ENCODE data around the gene TOMM7. TPM values are rescaled to one million over a fixed set of nuclear protein-coding genes. Genes with fewer than 3 reads are reported as not detected.
"Not testable (repeated sequence)": the region's sequence is repeated elsewhere in the genome, so short reads cannot be mapped to it uniquely, and the experiment has no call there.

TOMM7 gene
- total RNA-seq, 1 donor from 2014 or later = 318 TPM

DNA sequence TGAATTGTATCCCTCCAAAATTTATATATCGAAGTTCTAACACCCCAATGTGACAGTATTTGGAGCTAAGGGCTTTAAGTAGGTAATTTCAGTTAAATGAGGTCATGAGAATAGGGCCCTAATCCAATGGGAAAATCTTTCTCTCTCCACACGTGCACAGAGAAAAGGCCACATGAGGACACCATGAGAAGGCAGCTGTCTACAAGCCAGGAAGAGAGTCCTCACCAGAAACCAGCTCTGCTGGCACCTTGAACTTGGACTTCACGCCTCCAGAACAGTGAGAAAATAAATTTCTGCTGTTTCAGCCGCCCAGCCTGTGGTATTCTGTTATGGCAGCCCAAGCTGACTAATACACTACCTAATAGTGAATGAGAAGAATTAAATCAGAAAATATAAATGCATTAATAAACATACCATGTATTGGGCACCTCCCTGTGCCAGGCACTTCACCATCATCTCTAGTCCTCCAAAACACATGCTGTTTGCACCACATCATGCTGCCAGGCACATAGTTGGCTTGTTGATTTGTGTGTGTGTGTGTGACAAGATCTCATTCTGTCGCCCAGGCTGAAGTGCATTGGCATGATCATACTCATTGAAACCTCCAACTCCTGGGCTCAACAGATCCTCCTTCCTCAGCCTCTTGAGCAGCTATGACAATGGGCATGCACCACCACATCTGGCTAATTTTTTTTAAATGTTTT is 9.1 kb upstream of the TOMM7 start:
- intact Hi-C loops (cut with DNase I) = no loop called here
- no peak for DNase-seq (ENCODE audit: low spot score)

DNA sequence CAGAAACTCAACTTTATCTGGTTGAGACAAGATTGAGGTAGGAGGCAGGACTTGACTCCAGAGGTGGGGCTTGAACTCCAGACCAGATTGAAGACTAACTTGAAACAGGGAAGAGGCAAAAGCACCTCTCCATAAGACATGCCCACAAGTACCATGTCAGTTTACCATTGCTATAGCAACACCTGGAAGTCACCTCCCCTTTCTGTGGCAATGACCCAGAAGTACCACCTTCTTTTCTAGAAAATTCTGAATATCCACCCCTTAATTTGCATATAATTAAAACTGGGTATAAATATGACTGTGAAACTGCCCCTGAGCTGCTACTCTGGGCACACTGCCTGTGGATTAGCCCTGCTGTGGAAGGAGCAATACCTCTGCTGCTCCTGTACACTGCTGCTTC is 4.9 kb upstream of the TOMM7 start:
- intact Hi-C loops (cut with DNase I) = no loop called here
- no peak for DNase-seq (ENCODE audit: low spot score)

GRCh38 chr7:22826593-22826992 is 3.9 kb upstream of the TOMM7 start:
- no peak for DNase-seq (ENCODE audit: low spot score)
- intact Hi-C loops (cut with DNase I) = no loop called here

GRCh38 chr7:22824760-22825159 is 2.1 kb upstream of the TOMM7 start:
- intact Hi-C loops (cut with DNase I) = loop anchor here (5.0 kb wide), 1 partner anchor 88 kb away; no protein-coding TSS in a partner anchor
- no peak for DNase-seq (ENCODE audit: low spot score)

GRCh38 chr7:22823142-22823497 is 471 bp upstream of the TOMM7 start:
- intact Hi-C loops (cut with DNase I) = loop anchor here (2.0 to 5.0 kb wide), 2 partner anchors 32 to 89 kb away; no protein-coding TSS in a partner anchor
- no peak for DNase-seq (ENCODE audit: low spot score)

GRCh38 chr7:22821702-22822485 is 755 bp downstream of the TOMM7 start:
- no peak for DNase-seq (ENCODE audit: low spot score)
- intact Hi-C loops (cut with DNase I) = loop anchor here (2.0 to 5.0 kb wide), 2 partner anchors 33 to 90 kb away; no protein-coding TSS in a partner anchor

DNA sequence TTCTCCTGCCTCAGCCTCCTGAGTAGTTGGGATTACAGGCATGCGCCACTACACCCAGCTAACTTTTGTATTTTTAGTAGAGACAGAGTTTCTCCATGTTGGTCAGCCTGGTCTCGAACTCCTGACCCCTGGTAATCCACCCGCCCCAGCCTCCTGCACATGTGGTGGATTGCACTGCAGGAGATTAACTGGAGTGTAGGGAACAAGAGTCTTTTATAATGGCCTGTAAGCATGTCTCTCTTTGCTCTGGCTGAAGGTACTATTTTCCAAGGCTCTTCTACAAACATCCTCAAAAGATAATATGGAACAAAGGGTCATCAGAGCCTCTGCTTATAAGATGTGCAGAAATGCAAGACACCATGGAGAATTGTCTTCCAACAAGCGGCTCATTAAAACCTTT is 3.2 kb downstream of the TOMM7 start:
- DNase-seq (ENCODE audit: low spot score) = no peak
- intact Hi-C loops (cut with DNase I) = no loop called here

GRCh38 chr7:22814261-22815208 is 8.1 kb downstream of the TOMM7 start:
- intact Hi-C loops (cut with DNase I) = no loop called here
- no peak for DNase-seq (ENCODE audit: low spot score)

DNA sequence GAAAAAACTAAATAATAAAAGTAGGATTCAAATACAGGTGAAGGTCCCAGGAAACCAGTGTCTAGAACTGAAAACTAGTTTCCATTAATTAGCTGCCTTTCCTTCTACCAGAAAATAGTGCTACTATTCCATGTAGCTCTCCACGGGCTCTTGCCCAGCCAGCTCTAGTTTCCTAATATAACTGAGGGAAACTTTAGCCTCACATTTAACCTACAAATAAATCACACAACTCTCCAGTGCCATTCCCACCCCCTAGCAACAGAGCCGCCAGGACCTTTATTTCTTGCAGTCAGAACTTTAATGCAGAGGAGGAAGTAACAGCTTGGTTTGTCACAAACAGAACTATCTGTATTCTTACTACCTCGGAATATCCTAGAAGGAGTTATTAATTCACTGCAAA is 10.3 kb downstream of the TOMM7 start:
- intact Hi-C loops (cut with DNase I) = no loop called here
- no peak for DNase-seq (ENCODE audit: low spot score)

DNA sequence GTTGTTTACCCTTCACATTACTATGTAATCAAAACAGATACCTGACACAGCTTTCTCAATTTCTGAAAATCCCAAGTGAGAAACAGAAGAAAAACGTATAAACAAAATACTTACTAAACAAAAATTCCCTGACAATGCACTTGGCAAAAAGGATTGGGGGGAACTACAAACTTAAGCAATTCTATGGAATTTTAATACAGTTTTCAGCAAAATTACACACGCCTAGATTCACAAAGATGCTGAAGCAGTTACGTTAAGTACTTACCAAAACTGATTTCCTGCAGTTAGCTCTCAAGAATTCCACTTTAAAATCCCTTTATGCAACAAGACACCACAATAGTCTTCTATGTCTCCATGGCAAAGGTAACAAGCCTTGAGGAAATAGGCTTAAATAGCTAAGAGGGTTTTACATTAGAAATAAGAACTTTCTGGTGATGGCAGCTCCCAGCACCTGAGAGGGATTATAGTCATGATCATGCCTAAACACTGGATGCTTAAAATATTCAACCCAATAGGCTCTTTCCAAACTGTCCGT is 10.8 kb downstream of the TOMM7 start:
- intact Hi-C loops (cut with DNase I) = no loop called here
- no peak for DNase-seq (ENCODE audit: low spot score)

- no peak for DNase-seq (ENCODE audit: low spot score)
- intact Hi-C loops (cut with DNase I) = no loop called here
Observed at GRCh38 chr7:22810843-22811242, 11.8 kb downstream of the TOMM7 start.

DNA sequence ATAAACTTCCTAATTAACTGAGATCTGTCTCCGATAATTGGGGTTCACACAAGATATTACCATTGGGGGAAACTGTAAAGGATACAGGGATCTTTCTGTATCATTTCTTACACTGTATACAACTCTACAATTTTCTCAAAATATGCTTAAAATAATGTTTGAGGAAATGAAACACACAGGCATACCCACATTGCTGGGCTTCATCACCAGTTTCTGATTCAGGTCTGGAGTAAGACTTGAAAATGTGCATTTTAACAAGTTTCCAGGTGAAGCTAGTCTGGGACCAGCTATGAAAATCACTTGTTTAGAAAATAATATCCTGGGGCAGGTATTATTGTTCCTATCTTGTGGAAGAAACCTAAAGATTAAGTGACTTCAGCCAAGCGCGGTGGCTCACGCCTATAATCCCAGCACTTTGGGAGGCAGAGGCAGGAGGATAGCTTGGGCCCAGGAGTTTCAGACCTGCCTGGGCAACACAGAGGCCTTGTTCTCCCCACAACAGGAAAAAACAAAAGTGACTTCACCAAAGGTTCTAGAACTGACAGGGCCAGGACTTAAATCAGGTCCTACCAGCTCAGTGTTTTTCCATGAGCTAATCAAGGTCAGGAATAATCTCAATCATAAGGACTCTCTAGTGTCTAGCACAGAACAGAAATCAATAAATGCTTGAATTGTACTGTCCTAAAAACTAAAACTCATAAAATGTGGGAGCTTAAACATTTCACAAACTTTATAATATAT is 12.6 kb downstream of the TOMM7 start:
- DNase-seq (ENCODE audit: low spot score) = no peak
- intact Hi-C loops (cut with DNase I) = no loop called here

DNA sequence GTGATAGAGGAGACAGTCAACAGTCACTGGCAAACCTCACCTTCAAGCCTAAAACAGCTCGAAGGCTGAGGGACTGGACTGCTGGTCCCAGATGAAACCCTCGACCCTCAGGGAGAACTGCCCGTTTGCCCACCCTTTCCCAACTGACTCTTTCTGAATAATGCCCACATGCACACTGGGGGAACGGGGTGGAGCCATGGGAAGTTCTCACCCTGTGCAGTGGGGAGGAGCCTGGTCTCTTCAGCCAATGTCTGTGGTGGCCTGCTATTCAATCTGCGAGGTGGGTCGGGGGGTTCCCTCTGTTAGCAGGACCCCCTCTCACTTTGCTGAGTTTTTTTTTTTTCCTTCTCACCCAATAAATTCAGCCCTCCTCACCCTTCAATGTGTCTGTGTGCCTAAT is 14.5 kb downstream of the TOMM7 start:
- DNase-seq (ENCODE audit: low spot score) = no peak
- intact Hi-C loops (cut with DNase I) = no loop called here

- DNase-seq (ENCODE audit: low spot score) = no peak
- intact Hi-C loops (cut with DNase I) = no loop called here
Observed at GRCh38 chr7:22806752-22807151, 15.9 kb downstream of the TOMM7 start.

- no peak for DNase-seq (ENCODE audit: low spot score)
- intact Hi-C loops (cut with DNase I) = no loop called here
Observed at GRCh38 chr7:22805227-22805626, 17.4 kb downstream of the TOMM7 start.

- DNase-seq (ENCODE audit: low spot score); intact Hi-C loops (cut with DNase I): not testable (repeated sequence)
Observed at GRCh38 chr7:22802831-22803230, 19.8 kb downstream of the TOMM7 start.

DNA sequence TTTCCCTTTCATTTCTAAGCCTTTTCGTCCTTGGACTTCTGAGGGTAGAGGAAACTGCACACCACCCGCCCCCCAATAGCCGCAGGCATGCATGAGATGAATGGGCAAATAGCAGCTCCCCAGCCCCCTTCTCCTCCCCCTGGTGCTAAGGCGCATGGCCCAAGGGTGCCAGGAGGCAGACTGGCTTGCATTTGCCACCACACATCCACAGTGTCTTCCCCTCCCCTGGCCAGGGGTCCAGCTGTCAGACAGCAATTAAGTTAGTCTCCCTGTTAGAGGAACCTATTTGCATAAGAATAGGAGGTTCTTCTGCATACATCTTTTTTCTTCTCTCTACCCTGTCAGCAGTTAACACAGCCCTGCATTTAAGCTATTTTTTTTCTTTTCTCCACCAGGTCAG is 20.2 kb downstream of the TOMM7 start:
- intact Hi-C loops (cut with DNase I) = no loop called here
- no peak for DNase-seq (ENCODE audit: low spot score)

GRCh38 chr7:22801912-22802311 is 20.7 kb downstream of the TOMM7 start:
- no peak for DNase-seq (ENCODE audit: low spot score)
- intact Hi-C loops (cut with DNase I) = no loop called here

- intact Hi-C loops (cut with DNase I) = no loop called here
- no peak for DNase-seq (ENCODE audit: low spot score)
Observed at GRCh38 chr7:22799633-22800032, 23.0 kb downstream of the TOMM7 start.
